ENCODE data around the gene PCNX3. TPM values are rescaled to one million over a fixed set of nuclear protein-coding genes. Genes with fewer than 3 reads are reported as not detected.
"Not testable (repeated sequence)": the region's sequence is repeated elsewhere in the genome, so short reads cannot be mapped to it uniquely, and the experiment has no call there.

The PCNX3 gene
- total and polyA plus RNA-seq, 3 experiments from 2014 or later, result 8.5 to 53.1 (median 46.4) TPM

- H3K27me3 ChIP-seq (ENCODE audit: insufficient read depth, low read length, poor library complexity, severe bottlenecking); H3K27ac Mint-ChIP-seq; H3K9me3 Mint-ChIP-seq; H3K4me1 Mint-ChIP-seq; POLR2A ChIA-PET; H3K27ac ChIP-seq (ENCODE audit: low read depth, low read length); H3K4me1 ChIP-seq (ENCODE audit: insufficient read depth, low read length); H3K4me3 ChIP-seq (ENCODE audit: low read length); H3K36me3 ChIP-seq (ENCODE audit: insufficient read depth, low read length); H3K36me3 Mint-ChIP-seq; H3K9me3 ChIP-seq (ENCODE audit: low read length); H3K4me3 Mint-ChIP-seq; DNase-seq: not testable (repeated sequence)
- H3K27me3 Mint-ChIP-seq, result peaks cover 6 to 16% of the 10 kb centered on the region in 2 donors
- CTCF ChIA-PET, result interaction anchor here (0.9 to 1.3 kb wide), 2 partner anchors 125 to 143 kb away, joined by 3 read pairs; no protein-coding TSS in a partner anchor
Observed at GRCh38 chr11:65683480-65683879, 67.9 kb downstream of the PCNX3 start.

GRCh38 chr11:65685981-65686380, 70.4 kb downstream of the PCNX3 start:
- no peak overlapping the region for H3K4me3 Mint-ChIP-seq
- no peak for DNase-seq
- no peaks in the 10 kb centered on the region for H3K4me1 Mint-ChIP-seq
- H3K27me3 Mint-ChIP-seq, result peaks cover 6 to 19% of the 10 kb centered on the region in 2 donors
- POLR2A ChIA-PET, result no interaction called here
- H3K9me3 Mint-ChIP-seq, result no peaks in the 10 kb centered on the region
- CTCF ChIA-PET, result no interaction called here
- Histone ChIP-seq H3K27me3 (ENCODE audit: insufficient read depth, low read length, poor library complexity, severe bottlenecking) (no peaks in the 10 kb centered on the region), H3K4me1 (ENCODE audit: insufficient read depth, low read length) (no peaks in the 10 kb centered on the region), H3K27ac (ENCODE audit: low read depth, low read length) (no peak overlapping the region), H3K4me3 (ENCODE audit: low read length) (no peak overlapping the region), H3K9me3 (ENCODE audit: low read length) (no peaks in the 10 kb centered on the region), H3K36me3 (ENCODE audit: insufficient read depth, low read length) (no peaks in the 10 kb centered on the region)
- H3K36me3 Mint-ChIP-seq, result no peaks in the 10 kb centered on the region
- no peak overlapping the region for H3K27ac Mint-ChIP-seq

Other genes starting within 250 kb of the PCNX3 start
- gene SLC25A45, start 233.1 kb upstream of the PCNX3 start, total RNA-seq, result 10 to 100 TPM; 13.3 to 13.8 TPM
- 14.6 TPM for gene SLC25A45, start 233.1 kb upstream of the PCNX3 start, polyA plus RNA-seq
- gene FRMD8, start 229.1 kb upstream of the PCNX3 start, total RNA-seq, result 10 to 100 TPM; 44.9 to 49.8 TPM
- 60.6 TPM for gene FRMD8, start 229.1 kb upstream of the PCNX3 start, polyA plus RNA-seq
- 100 to 1,000 TPM; 196 to 204 TPM for gene NEAT1, start 193.0 kb upstream of the PCNX3 start, total RNA-seq
- 2.7 TPM for gene NEAT1, start 193.0 kb upstream of the PCNX3 start, polyA plus RNA-seq
- gene MALAT1, start 116.7 kb upstream of the PCNX3 start, total RNA-seq, result 1,000 to 10,000 TPM; 4,639 to 4,912 TPM
- gene MALAT1, start 116.7 kb upstream of the PCNX3 start, polyA plus RNA-seq, result 2,529 TPM
- 10 to 100 TPM; 85.1 to 88.5 TPM for gene SCYL1, start 90.7 kb upstream of the PCNX3 start, total RNA-seq
- 42.1 TPM for gene SCYL1, start 90.7 kb upstream of the PCNX3 start, polyA plus RNA-seq
- 10 to 100 TPM; 33.2 to 35.4 TPM for gene LTBP3, start 57.4 kb upstream of the PCNX3 start, total RNA-seq
- gene LTBP3, start 57.4 kb upstream of the PCNX3 start, polyA plus RNA-seq, result 17.9 TPM
- gene ZNRD2, start 45.3 kb upstream of the PCNX3 start, total RNA-seq, result 10 to 100 TPM; 69.6 to 77.9 TPM
- gene ZNRD2, start 45.3 kb upstream of the PCNX3 start, polyA plus RNA-seq, result 81.4 TPM
- 10 to 100 TPM; 30.8 to 34.1 TPM for gene FAM89B, start 43.2 kb upstream of the PCNX3 start, total RNA-seq
- gene FAM89B, start 43.2 kb upstream of the PCNX3 start, polyA plus RNA-seq, result 138 TPM
- gene EHBP1L1, start 39.7 kb upstream of the PCNX3 start, total RNA-seq, result 100 to 1,000 TPM in 1 of 2 experiments, 10 to 100 TPM in 1; 97.3 to 100 TPM
- 25.1 TPM for gene EHBP1L1, start 39.7 kb upstream of the PCNX3 start, polyA plus RNA-seq
- under 1 TPM; 0.59 to 0.64 TPM for gene KCNK7, start 20.0 kb upstream of the PCNX3 start, total RNA-seq
- not detected for gene KCNK7, start 20.0 kb upstream of the PCNX3 start, polyA plus RNA-seq
- gene MAP3K11, start 1.6 kb upstream of the PCNX3 start, total RNA-seq, result 10 to 100 TPM; 61.6 to 65.5 TPM
- 23.5 TPM for gene MAP3K11, start 1.6 kb upstream of the PCNX3 start, polyA plus RNA-seq
- gene SIPA1, start 22.3 kb downstream of the PCNX3 start, total RNA-seq, result 100 to 1,000 TPM; 111 to 123 TPM
- gene SIPA1, start 22.3 kb downstream of the PCNX3 start, polyA plus RNA-seq, result 335 TPM
- gene RELA, start 47.1 kb downstream of the PCNX3 start, total RNA-seq, result 10 to 100 TPM; 87.3 to 89.7 TPM
- 76.0 TPM for gene RELA, start 47.1 kb downstream of the PCNX3 start, polyA plus RNA-seq
- gene KAT5, start 96.5 kb downstream of the PCNX3 start, total RNA-seq, result 10 to 100 TPM; 79.9 to 87.1 TPM
- gene KAT5, start 96.5 kb downstream of the PCNX3 start, polyA plus RNA-seq, result 49.5 TPM
- gene RNASEH2C, start 105.0 kb downstream of the PCNX3 start, total RNA-seq, result 100 to 1,000 TPM; 106 to 114 TPM
- gene RNASEH2C, start 105.0 kb downstream of the PCNX3 start, polyA plus RNA-seq, result 87.7 TPM
- gene AP5B1, start 165.2 kb downstream of the PCNX3 start, total RNA-seq, result 10 to 100 TPM; 16.2 to 17.4 TPM
- 18.1 TPM for gene AP5B1, start 165.2 kb downstream of the PCNX3 start, polyA plus RNA-seq
- not detected for gene OVOL1, start 171.3 kb downstream of the PCNX3 start, total RNA-seq
- gene OVOL1, start 171.3 kb downstream of the PCNX3 start, polyA plus RNA-seq, result not detected
- 1 to 10 TPM; 2.0 to 2.8 TPM for gene SNX32, start 218.2 kb downstream of the PCNX3 start, total RNA-seq
- gene SNX32, start 218.2 kb downstream of the PCNX3 start, polyA plus RNA-seq, result 0.77 TPM
- 1,000 to 10,000 TPM; 1,172 to 1,226 TPM for gene CFL1, start 242.4 kb downstream of the PCNX3 start, total RNA-seq
- gene CFL1, start 242.4 kb downstream of the PCNX3 start, polyA plus RNA-seq, result 3,347 TPM
- 10 to 100 TPM; 84.7 to 85.8 TPM for gene MUS81, start 244.7 kb downstream of the PCNX3 start, total RNA-seq
- 35.2 TPM for gene MUS81, start 244.7 kb downstream of the PCNX3 start, polyA plus RNA-seq

Measured in CD8-positive, alpha-beta memory T cell (primary cell).